Neural cell (in vitro differentiated cells): ENCODE results near the gene ITM2C. TPM values are rescaled to one million over a fixed set of nuclear protein-coding genes. Genes with fewer than 3 reads are reported as not detected.

Source experiments
- H2AFZ ChIP-seq: fragments of 200-600, 300-800 bp; sonication (generic), shearing (Covaris generic); 2 replicates; pipeline ENCODE4 v1.6.0; 2014; ENCODE audit warnings: low read depth, mild to moderate bottlenecking, antibody characterized with exemption, low read length, moderate library complexity
- H3F3A ChIP-seq: fragments of 200-600 bp; shearing (Covaris generic); 2 replicates; pipeline ENCODE4 v1.6.1; 2016; ENCODE audit warnings: mild to moderate bottlenecking, moderate library complexity, mixed read lengths, antibody characterized with exemption, low read length; ENCODE audit not compliant: insufficient read depth, poor library complexity, severe bottlenecking
- H3K27ac ChIP-seq: fragments of 200-600, 300-800 bp; sonication (generic), shearing (Covaris generic); 2 replicates; pipeline ENCODE4 v1.5.1; 2014; ENCODE audit warnings: mild to moderate bottlenecking, low read length, moderate library complexity
- H3K27me3 ChIP-seq: fragments of 300-800, 200-600 bp; sonication (generic), shearing (Covaris generic); 2 replicates; pipeline ENCODE4 v1.6.0; 2014; ENCODE audit warnings: mild to moderate bottlenecking, low read depth, low read length, moderate library complexity; ENCODE audit not compliant: insufficient read depth
- H3K36me3 ChIP-seq: fragments of 300-800, 200-600 bp; sonication (generic), shearing (Covaris generic); 2 replicates; pipeline ENCODE4 v1.5.1; 2014; ENCODE audit warnings: mild to moderate bottlenecking, antibody characterized with exemption, low read length, moderate library complexity; ENCODE audit not compliant: insufficient read depth
- H3K4me2 ChIP-seq: fragments of 300-800, 200-600 bp; sonication (generic), shearing (Covaris generic); 2 replicates; pipeline ENCODE4 v1.6.0; 2014; ENCODE audit warnings: mild to moderate bottlenecking, low read length
- H3K4me3 ChIP-seq: fragments of 300-800, 200-600 bp; sonication (generic), shearing (Covaris generic); 2 replicates; pipeline ENCODE4 v1.5.1; 2014; ENCODE audit warnings: mild to moderate bottlenecking, low read length, moderate library complexity
- H3K79me2 ChIP-seq: fragments of 200-600 bp; shearing (Covaris generic); replicated peaks from 2 replicates; pipeline ENCODE4 v1.6.0; 2014; ENCODE audit warnings: mild to moderate bottlenecking, low read length, moderate library complexity; ENCODE audit not compliant: insufficient read depth
- H3K9ac ChIP-seq: fragments of 300-800, 200-600 bp; sonication (generic), shearing (Covaris generic); 2 replicates; pipeline ENCODE4 v1.6.1; 2016; ENCODE audit warnings: mild to moderate bottlenecking, low read length, mixed read lengths
- H3K9me2 ChIP-seq: fragments of 200-600 bp; shearing (Covaris generic); 2 replicates; pipeline ENCODE4 v1.6.1; 2016; ENCODE audit warnings: mild to moderate bottlenecking, low read length, mixed read lengths; ENCODE audit not compliant: insufficient read depth
- H3K9me3 ChIP-seq: fragments of 200-600, 300-800 bp; sonication (generic), shearing (Covaris generic); 2 replicates; pipeline ENCODE4 v1.6.1; 2016; ENCODE audit warnings: mild to moderate bottlenecking, mixed run types, low read length, moderate library complexity, mixed read lengths
- H4K20me1 ChIP-seq: fragments of 200-600 bp; shearing (Covaris generic); 2 replicates; pipeline ENCODE4 v1.6.1; 2016; ENCODE audit warnings: mild to moderate bottlenecking, mixed run types; ENCODE audit not compliant: insufficient read depth
- CTCF ChIP-seq: fragments of 450-650 bp; IDR thresholded peaks from 2 replicates; pipeline ENCODE4 v1.5.1; 2014; ENCODE audit warnings: antibody characterized with exemption, mild to moderate bottlenecking, moderate library complexity; ENCODE audit not compliant: poor library complexity, severe bottlenecking
- EP300 ChIP-seq: fragments of 450-650 bp; conservative IDR thresholded peaks from 2 replicates; pipeline ENCODE4 v1.6.1; 2014; ENCODE audit warnings: antibody characterized with exemption, mild to moderate bottlenecking, moderate library complexity; ENCODE audit not compliant: poor library complexity, severe bottlenecking
- EZH2 ChIP-seq: fragments of 200-600, 300-800 bp; shearing (Covaris generic), sonication (generic); IDR thresholded peaks from 2 replicates; pipeline ENCODE4 v1.6.1; 2014; ENCODE audit warnings: antibody characterized with exemption, low read length, borderline replicate concordance, mild to moderate bottlenecking; ENCODE audit not compliant: insufficient read depth, poor library complexity, severe bottlenecking
- MXI1 ChIP-seq: fragments of 450-650 bp; conservative IDR thresholded peaks from 2 replicates; pipeline ENCODE4 v1.6.1; 2014; ENCODE audit warnings: antibody characterized with exemption, mild to moderate bottlenecking; ENCODE audit not compliant: poor library complexity, severe bottlenecking
- POLR2AphosphoS5 ChIP-seq: IDR thresholded peaks from 2 replicates; pipeline ENCODE4 v1.6.1; 2012
- RAD21 ChIP-seq: fragments of 450-650 bp; conservative IDR thresholded peaks from 2 replicates; pipeline ENCODE4 v1.6.1; 2014; ENCODE audit warnings: antibody characterized with exemption, mild to moderate bottlenecking, moderate library complexity
- REST ChIP-seq: IDR thresholded peaks from 2 replicates; pipeline ENCODE4 v1.6.1; 2012; ENCODE audit warnings: borderline replicate concordance
- SMC3 ChIP-seq: fragments of 450-650 bp; conservative IDR thresholded peaks from 2 replicates; pipeline ENCODE4 v1.6.1; 2014; ENCODE audit warnings: antibody characterized with exemption, mild to moderate bottlenecking, moderate library complexity; ENCODE audit not compliant: poor library complexity
- TAF1 ChIP-seq: IDR thresholded peaks from 2 replicates; pipeline ENCODE4 v1.6.1; 2012; ENCODE audit warnings: low read depth
- polyA plus RNA-seq: library from polyadenylated mRNA; depleted of rRNA; stranded (reverse); fragments of >200 nt; gene quantifications from 2 replicates; pipeline ENCODE4 v1.2.3, GENCODE V29; 2014

Gene ITM2C
- polyA plus RNA-seq, 1 donor from 2014 or later, result 186 TPM

- no peak overlapping the region for H3K4me3 ChIP-seq
- H3K9me2 ChIP-seq, result no peaks in the 10 kb centered on the region
- H3F3A ChIP-seq, result no peaks in the 10 kb centered on the region
- no peak overlapping the region for H3K9ac ChIP-seq
- peaks cover 22% of the 10 kb centered on the region for H3K79me2 ChIP-seq
- TF ChIP-seq RAD21 (no peak), POLR2AphosphoS5 (no peak), REST (no peak), CTCF (no peak), EZH2 (no peak), EP300 (no peak), SMC3 (no peak), TAF1 (no peak), MXI1 (no peak)
- no peaks in the 10 kb centered on the region for H4K20me1 ChIP-seq
- H3K9me3 ChIP-seq, result no peaks in the 10 kb centered on the region
- H3K27ac ChIP-seq, result no peak overlapping the region
- no peak overlapping the region for H3K4me2 ChIP-seq
- no peak overlapping the region for H2AFZ ChIP-seq
- H3K36me3 ChIP-seq, result peaks cover 3% of the 10 kb centered on the region
- no peaks in the 10 kb centered on the region for H3K27me3 ChIP-seq
Measured at GRCh38 chr2:230875347-230876315, 10.9 kb downstream of the ITM2C start.

GRCh38 chr2:230877116-230877758, 12.5 kb downstream of the ITM2C start:
- H3K27ac ChIP-seq, result no peak overlapping the region
- peaks cover 3% of the 10 kb centered on the region for H3K36me3 ChIP-seq

More at GRCh38 chr2:230877116-230877758, 12.5 kb downstream of the ITM2C start:
- Histone ChIP-seq H4K20me1 (no peaks in the 10 kb centered on the region), H3F3A (no peaks in the 10 kb centered on the region), H3K9me2 (no peaks in the 10 kb centered on the region), H2AFZ (no peak overlapping the region), H3K27me3 (no peaks in the 10 kb centered on the region), H3K4me3 (no peak overlapping the region), H3K9ac (no peak overlapping the region), H3K9me3 (no peaks in the 10 kb centered on the region), H3K4me2 (no peak overlapping the region), H3K79me2 (peaks cover 7% of the 10 kb centered on the region)
- no peak for TF ChIP-seq TAF1
- no peak for TF ChIP-seq POLR2AphosphoS5
- TF ChIP-seq SMC3, result no peak
